Stimulated activated CD4-positive, alpha-beta T cell treated with anti-CD3 and anti-CD28 coated beads, Interleukin-2, amount 100 ng/mL, for 48 hours (primary cell): Measurements from ENCODE around the gene OR6B3.
"Not testable (repeated sequence)": the region's sequence is repeated elsewhere in the genome, so short reads cannot be mapped to it uniquely, and the experiment has no call there.

Source experiments
- DNase-seq, 2 donors: peaks; one replicate each; pipeline ENCODE4 v3.0.0-alpha.2; 2020

The OR6B3 gene

DNA sequence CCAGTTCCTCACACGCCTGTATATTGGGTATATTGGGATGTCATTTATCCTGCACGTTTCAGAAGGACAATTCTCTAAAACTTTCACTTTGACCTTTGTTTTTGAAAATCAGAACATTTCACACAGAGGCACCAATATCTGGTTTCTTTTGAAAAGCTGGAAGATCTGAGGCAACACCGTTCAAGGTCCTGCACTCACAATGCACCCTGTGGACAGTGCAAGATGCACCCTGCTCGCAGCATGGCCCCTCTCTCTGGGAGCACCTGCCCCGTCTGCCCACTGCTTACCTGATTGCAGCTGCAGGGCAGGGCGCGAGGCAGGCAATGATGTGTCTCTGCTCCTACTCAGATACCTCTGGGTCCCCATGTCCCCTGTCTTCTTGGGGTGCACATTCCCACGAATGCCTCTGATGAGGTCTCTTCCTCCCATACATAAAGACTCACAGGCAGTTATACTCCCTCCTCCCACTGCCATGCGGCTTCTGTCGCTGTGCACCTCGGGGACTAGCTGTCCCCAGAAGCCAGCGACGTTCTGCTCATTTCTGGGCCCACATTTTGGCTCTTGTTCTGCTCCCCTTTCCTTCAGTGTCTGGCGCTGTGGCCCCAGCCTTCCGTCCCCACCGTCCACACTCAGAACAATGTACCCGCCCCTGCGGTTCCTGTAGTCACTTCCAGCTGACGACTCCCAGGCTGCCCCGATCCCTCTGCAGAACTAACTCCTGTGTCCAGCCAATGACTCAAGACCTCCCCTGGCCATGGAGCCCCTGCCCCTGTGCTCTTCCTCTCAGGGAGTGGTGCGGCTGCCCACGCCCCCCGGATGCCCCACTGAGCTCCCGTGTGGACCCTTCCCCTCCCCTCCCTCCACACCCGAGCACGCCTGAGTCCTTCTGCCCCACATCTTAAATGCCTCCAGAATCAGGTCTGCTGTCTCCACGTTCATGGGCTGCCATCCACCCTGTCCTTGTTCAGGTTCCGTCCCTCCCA, at the start of gene OR6B3:
TSS of gene OR6B3 (minus strand) at position 349 of the 983 bp plus-strand sequence.
- DNase-seq = no peak

DNA sequence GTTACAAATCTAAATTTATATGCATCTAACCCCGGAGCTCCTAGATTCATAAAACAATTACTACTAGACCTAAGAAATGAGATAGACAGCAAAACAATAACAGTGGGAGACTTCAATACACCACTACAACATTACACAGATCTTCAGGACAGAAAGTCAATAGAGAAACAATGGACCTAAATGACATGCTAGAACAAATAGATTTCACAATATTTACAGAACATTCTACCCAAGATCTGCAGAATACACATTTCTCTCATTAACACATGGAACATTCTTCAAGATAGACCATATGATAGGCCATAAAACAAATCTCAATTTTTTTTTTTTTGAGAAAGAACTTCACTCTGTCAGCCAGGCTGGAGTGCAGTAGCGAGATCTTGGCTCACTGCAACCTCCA, 45.0 kb upstream of the OR6B3 start:
- no peak for DNase-seq

DNA sequence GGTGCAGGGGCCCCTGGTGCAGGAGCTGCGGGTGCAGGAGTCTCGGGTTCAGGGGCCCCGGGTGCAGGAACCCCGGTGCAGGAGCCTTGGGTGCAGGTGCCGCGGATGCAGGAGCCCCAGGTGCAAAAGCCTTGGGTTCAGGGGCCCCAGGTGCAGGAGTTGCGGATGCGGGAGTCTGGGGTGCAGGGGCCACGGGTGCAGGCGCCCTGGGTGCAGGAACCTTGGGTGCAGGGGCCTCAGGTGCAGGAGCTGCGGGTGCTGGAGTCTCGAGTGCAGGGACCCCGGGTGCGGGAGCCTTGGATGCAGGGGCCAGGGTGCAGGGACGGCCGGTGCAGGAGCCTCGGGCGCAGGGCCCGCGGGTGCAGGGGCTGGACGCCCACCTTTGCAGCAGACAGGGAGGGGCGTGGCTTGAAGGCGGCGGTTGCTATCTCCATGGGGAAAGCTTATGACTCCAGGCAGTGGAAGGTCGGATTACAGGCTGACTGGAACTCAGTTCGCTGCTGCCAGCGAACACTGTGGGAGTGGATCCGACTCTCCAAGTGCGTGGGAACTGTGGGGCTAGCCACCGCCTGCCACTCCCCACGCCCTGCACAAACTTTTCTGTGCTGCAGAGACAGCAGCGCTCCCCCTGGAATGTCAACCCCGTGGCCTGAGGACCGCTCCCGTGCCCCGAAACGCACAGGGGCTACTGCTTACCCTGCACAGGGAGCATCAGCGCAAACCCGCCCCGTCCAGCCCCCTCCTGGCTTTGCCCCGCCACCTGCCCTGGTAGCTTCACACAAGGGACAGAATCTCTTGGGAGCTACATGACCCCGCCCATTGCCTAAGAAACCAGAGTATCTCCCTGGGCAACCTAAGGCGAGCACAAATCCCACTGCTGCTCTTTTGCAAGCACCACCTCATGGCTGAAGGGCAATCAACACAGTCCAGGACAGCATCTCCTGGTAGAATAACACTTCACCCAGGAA, 42.5 kb upstream of the OR6B3 start:
- no peak for DNase-seq

DNA sequence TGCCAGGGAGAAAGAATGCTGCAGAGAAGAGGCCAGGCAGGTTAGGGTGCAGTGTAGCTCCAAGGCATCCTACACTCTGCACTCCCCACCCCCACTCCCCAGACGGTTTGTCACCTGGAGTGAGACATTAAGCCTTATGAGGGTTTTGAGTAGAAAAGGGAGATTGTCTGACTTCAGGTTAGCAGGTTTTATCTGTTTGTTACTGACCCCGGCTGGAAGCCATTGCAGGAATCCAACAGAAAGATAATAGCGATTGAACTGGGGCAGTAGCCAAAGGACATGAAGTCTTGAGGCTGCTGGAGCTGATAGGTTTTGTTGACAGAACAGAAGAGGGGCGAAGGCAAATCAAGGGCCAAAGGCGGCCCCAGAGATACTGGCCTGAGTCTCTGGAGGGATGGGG, 36.0 kb upstream of the OR6B3 start:
- no peak for DNase-seq

DNA sequence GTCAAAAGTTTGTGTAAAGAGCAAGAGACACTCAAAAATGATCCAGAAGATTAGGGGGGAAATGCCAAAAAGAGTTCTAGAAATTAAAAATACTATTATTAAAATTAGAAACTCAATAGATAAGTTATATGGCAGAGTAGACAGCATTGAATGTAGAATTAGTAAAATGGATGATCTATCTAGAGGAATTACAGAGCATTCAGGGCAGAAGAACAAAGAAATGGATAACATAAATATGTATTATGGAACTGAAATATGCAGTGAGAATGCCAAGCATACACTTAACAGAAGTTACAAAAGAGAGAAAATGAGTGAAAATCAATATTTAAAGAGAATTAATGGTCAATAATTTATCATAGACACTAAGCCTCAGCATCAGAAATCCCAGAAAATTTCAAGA, 33.2 kb upstream of the OR6B3 start:
- DNase-seq = no peak

DNA sequence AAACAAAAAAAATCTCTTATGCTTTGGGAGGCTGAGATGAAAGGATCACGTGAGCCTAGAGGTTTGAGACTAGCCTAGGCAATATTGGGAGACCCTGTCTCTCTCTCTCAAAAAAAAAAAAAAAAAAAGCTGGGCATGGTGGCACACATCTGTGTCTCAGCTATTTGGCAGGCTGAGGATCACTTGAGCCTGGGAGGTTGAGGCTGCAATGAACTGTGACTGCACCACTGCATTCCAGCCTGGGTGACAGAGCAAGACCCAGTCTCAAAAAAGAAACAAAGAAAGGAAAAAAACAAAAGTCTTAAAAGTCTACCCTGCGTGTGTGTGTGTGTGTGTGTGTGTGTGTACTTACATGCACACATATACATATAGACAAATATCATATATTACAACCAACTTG, 25.3 kb upstream of the OR6B3 start:
- no peak for DNase-seq

DNA sequence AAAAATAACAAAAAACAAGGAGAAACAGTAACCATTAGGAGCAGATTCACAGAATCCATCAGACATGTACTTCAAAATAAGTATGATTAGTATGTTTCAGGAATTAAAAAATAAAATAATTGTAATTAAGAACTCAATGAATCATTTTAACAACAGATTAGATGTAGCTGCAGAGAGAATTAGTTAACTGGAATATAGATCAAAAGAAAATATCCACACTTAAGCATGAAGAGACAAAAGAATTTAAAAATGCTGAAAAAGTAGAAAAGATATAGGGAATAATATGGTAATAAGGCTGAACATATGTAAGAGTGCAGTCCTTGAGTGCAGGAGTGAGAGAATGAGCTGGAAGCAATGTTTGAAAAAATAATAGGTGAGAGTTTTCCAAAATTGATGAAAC, 24.1 kb upstream of the OR6B3 start:
- no peak for DNase-seq

DNA sequence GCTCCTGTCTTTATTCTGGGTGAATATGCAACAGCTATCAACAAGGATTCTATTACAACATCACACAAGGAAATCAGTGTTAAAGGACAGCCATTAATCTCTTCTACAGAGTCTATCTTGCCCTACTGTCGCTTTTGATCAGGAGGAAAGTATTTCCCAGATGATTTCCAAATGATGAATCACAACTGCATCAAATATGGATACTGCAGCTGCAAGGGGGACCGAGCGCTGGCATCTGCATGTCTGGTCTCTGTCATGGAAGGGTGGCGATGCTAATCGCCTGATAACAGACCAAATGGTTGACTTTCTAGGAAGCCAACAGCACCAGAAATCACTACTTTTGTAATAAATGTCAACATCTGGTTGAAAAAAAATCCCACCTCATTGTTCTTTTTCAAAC, 21.2 kb upstream of the OR6B3 start:
- no peak for DNase-seq

DNA sequence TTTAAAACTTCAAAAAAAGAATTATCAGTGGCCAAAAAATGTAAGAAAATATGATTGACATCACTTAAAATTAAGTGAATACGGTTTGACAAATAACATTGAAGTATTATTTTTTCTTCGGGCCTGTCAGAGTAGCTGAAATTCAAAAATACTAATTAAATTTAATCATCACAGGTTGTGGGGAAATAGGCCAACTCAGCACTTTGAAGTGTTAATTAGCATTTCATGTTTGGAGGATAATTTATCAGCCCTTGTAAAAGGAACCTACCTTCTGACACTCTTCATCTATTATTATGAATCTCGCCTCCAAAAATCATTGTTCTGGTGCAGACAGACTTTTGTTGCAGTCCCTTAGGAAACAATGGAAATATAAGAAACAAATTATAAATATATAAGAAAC, 17.6 kb upstream of the OR6B3 start:
- no peak for DNase-seq

DNA sequence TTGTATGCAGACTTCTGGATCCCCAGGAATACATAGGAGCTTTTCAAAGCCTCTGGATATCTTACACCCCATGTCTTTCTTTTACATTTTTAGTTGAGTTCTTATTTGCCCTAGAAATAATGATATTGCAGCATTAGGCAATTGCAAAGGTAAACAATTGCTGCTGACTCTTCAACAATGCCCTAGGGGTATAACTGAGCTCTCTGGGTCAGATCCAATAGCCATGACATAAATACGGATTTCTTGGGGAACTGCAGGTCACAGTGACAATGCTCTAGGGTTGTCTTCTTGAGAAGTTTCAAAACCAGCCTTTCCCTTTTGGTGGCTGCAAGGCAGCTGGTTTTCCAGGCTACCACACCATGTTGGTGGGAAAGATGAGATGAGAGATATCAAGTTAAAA, 16.5 kb upstream of the OR6B3 start:
- DNase-seq = no peak

DNA sequence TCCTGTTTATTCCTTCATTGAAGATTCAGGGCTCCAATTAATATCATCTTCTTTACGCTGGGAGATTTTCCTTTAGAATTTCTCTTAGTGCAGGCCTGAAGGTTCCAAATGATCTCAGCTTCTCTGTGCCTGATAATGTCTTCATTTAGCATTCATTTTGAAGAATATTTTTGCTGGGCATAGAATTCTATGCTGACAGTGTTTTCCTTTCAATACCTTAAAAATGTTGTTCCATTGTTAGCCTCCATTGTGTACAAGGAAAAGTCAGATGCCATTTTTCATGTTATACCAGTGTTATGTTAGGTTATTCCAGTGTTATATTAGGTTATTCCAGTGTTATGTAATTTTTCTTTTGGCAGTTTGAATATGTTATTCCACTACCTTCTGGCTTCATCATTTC, 14.9 kb upstream of the OR6B3 start:
- no peak for DNase-seq

DNA sequence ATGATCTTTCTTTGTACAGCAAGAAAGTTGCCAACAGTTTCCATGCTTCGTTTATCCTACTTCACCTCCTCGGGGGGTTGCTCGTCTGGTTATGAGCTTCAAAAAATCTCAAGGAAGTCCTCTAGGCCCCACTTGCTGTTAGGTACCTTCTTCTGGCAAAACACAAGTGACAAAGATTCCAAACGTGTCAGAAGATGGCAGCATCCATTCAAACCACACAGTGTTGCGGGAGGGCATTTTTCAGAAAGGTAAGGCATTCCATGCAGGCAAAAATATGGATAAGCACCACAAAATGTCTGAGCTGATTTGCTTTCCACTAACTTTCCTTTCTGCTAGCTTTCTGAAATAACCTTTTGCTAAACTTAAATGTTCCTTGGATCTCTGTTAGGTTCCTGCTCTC, 13.2 kb upstream of the OR6B3 start:
- DNase-seq = no peak

DNA sequence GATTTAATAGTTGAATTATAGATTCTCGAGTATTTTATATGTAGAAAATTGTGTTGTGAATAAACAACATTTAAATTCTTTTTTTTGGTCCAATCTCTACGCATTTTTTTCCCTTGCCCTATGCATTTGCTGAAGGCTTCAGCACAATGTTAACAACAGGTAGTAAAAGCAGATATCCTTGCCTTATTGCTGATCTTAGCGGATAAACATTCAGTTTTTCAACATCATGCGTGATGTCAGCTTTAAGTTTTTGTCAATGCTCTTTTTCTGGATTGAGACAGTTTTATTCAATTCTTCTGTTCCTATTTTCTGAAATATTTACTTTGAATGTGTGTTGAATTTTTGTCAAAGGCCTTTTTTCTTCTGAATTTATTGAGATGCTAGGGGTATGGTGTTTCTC, 11.6 kb upstream of the OR6B3 start:
- DNase-seq = no peak

DNA sequence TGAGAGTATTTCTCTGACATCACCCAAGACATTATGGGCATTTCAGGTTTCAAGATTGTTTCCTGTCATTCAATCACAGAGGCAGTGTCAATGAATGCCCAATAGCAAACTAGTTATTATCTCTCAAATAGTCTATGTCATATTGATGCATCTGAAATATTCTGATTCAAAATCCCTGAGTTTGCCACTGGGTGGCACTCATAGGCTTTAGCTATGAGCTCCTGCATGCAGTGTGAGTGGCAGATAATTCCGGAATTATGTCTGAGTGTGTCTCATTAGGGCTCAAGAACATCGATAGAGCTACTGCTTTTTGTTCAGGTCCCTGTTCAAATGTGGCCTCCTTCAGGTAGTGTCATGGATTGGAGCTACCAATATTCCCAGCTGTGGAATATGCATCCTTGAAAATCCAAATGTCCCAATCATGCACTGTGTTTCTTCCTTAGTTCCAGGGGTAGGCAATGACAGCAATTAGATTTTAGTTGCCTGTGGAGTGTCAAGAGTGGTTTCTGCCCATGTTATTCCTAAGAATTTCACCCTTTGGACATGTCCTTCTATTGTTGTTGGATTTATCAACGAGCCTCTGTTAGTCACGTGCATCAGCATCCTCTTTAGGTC, 7.8 kb upstream of the OR6B3 start:
- peak; percentile 23 to 47 for DNase-seq

DNA sequence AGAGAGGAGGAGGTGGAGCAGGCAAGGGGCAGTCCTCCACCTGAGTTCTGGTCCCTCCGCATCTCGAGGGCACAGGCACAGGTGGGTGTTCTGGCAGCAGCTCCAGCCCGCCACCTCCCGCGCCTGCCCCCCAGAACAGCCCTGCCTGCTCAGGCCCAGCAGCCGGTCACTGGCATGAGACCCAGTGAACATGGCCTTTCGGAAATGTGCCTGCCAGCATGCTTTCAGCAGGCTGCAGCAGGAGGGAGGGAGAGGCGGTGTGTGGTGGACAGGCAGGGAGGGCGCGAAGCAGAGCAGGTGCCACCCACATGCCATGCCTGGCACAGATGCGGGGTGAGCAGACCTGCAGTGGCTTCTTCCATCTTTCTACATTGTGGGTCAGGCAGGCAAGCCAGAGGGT, 3.4 kb upstream of the OR6B3 start:
- DNase-seq = no peak

DNA sequence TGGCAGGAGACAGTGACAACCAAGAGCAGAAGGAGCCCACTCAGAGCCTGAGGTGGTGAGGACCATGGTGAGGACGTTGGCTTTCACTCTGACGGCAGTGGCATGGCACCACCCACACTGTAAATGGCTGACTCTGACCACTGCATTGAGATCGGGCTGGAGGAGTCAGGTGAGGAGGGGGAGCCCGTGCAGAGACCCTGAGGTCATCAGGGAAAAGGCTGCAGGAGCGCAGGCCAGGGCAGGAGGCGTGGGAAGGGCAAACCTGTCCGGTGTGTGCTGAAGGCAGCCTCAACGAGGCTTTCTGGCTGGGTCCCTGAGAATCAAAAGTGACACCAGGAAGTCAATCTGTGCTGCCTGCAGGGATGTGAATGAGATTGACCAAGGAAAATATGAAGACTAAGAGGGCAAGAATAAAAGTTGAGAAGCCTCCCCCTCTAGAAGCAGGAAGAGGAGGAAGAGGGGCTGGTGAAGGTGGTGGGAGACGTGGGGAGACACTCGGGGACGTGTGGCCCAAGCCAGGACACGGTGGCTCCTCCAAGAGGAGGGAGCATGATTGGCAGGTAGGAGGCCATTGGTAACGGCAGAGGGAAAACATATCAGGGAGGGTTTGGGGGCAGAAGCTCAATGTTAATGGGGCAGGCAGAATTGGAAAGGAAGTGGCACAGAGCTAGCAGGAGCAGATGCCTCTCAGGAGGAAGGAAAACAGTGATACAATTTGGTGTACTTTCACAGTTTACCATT, 2.0 kb upstream of the OR6B3 start:
- DNase-seq = no peak

DNA sequence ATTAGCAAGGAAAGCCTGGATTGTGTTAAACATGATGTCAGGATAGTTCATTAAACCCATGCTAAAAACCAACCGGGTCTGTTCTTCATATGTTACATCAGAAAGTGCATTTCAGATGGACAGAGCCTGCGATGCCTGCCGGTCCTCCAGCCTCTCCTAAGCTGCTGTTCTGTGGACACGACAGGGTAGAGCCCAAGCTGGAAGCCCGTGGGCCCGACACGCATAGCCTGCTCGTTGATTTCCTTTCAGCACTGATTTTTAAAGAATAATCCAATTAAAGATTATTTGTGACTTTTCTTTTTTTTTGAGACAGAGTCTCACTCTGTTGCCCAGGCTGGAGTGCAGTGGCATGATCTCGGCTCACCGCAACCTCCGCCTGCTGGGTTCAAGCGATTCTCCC, 797 bp downstream of the OR6B3 start:
- DNase-seq = no peak

DNA sequence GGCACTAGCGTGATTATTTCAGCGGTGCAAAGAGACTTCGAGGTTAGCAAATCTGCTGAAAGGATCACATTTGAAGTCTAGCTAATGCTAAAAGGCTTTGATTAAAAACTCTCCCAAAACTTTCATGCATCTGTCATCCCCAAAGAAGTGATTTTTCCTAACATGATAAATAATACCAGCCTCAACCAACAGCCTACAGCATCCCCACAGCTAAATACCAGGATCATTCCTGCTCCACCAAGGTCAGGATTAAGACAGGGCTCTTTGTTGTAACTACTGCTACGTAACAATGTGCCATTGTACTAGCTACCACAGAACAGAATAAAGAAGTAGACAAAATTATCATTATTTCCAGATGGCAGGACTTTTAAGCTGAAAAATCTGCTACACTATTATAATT, 1.6 kb downstream of the OR6B3 start:
- DNase-seq = no peak

DNA sequence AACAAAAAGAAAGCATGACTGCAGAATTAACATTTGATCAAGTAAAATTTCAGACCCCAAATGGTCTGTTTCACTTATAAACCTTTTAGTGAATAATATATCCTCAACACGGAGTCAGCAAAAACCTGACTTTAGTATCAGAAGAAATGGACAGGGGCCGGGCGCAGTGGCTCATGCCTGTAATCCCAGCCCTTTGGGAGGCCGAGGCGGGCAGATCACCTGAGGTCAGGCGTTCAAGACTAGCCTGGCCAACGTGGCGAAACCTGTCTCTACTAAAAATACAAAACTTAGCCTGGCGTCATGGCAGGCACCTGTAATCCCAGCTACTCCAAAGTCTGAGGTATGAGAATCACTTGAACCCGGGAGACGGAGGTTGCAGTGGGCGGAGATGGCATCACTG, 3.0 kb downstream of the OR6B3 start:
- DNase-seq = no peak

DNA sequence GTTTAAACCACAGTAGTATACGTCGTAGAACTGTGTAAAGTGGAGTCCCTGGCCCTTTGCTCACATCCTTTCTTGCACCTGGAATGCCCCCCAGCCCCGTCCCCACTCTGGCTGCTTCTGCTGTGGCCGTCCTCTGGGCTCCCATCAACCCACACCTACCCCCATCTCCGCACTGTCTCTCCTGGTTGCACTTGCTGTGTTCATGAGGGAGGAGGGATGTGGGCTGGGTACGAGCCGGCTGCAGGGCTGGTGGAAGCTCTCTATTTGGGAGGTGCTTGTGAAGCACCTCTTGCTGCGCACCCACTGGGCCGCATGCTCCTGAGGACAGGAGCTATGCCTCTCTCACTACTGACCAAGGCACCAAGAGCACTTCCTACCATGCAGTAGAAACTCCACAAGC, 5.1 kb downstream of the OR6B3 start:
- no peak for DNase-seq

DNA sequence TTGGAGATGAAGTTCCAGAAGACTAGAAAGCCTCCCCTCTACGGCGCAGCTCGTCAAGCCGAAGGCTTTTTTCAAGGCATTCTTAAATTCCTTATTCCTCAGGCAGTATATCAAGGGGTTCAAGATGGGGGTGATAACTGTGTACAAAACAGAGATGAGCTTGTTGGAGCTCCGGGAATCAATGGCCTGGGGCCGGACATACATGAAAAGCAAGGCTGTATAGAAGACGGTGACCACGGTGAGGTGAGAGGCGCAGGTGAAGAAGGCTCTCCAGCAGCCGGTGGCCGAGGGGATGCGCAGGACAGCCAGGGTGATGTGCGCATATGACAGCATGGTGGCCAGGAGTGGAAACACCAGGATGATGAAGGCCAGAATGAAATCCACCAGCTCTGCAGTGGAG, 8.2 kb downstream of the OR6B3 start:
- DNase-seq = no peak

DNA sequence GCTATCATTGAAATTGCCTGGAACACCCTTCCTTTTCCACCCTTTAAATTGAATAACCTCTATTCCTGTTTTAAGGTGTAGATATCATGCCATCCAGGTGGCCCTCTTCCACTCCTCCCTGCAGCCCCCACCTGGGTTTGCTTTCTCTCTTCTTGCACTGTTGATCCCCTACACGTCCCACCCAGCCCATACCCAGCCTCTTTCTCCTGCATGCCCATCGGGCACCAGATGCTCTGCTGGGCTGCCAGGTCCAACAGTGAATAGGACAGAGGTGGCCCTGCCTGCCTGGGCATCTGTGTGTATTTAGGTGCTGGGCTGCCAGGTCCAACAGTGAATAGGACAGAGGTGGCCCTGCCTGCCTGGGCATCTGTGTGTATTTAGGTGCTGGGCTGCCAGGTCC, 9.2 kb downstream of the OR6B3 start:
- DNase-seq = not testable (repeated sequence)
